ENCODE data around the gene TRIM65.
"Not testable (repeated sequence)": the region's sequence is repeated elsewhere in the genome, so short reads cannot be mapped to it uniquely, and the experiment has no call there.

The TRIM65 gene

DNA sequence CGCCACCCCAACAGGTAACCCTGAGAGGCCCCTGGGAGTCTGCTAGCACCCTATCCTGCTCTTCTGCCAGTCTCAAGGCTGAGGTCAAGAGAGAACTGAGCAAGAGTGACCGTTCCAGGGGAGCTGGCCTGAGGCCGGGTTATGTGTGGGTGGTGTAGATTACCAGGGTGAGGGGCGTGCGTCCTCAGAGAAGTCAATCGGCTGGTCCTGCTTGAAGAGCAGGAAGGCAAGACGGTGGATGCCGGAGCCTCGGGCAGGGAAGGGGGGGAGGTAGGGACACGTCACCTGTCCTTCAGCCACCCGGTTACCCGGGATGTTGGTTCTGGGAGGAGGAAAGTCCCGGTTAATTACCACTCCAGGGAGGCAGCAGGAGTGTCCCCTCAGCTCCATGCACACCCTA is 2.6 kb upstream of the TRIM65 start:
- DNase-seq, result no peak
- in situ Hi-C loops (cut with MboI; ENCODE audit: low pct_unique_long_range_greater_than_20kb, low sequenced_read_pairs), result no loop called here

DNA sequence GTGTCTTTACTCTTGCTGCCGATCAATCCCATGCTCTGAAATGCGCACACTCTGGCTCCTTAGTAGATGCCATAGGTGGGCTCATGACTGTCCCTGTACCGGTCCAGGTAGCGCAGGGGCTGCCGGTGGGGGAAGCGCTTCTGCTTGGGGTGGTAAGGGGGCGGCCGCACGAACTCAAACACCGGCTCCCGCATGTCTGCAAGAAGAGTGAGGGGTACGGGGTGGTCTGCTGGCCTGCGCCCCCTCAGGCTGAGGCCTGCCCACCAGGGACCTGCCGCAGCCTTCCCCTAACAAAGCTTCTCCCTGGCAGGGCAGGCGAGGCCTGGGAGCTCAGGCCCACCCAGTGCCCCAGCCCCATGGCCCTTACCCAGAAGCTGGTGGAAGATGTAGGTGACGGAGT is 2.0 kb upstream of the TRIM65 start:
- in situ Hi-C loops (cut with MboI; ENCODE audit: low pct_unique_long_range_greater_than_20kb, low sequenced_read_pairs), result no loop called here
- DNase-seq, result no peak

DNA sequence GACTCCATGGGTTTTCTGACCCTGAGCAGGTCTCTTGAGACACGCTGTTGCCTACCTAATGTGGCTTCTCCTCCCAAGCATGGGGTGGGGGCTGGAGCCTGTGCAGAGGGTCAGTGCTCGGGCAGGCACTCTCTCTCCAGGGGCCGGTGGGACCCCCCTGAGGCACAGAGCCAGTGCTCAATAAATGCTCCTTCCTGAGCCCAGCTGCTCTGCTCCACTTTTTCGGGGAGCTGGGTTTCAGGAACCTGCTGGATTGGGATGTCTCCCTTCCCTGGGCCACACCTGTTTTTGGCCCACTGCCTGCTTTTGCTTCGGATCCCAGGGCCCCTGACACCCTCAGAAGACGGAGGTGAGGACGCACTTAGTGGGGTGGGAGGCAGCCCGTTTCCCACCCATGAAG is 1.3 kb upstream of the TRIM65 start:
- in situ Hi-C loops (cut with MboI; ENCODE audit: low pct_unique_long_range_greater_than_20kb, low sequenced_read_pairs), result no loop called here
- DNase-seq, result no peak

DNA sequence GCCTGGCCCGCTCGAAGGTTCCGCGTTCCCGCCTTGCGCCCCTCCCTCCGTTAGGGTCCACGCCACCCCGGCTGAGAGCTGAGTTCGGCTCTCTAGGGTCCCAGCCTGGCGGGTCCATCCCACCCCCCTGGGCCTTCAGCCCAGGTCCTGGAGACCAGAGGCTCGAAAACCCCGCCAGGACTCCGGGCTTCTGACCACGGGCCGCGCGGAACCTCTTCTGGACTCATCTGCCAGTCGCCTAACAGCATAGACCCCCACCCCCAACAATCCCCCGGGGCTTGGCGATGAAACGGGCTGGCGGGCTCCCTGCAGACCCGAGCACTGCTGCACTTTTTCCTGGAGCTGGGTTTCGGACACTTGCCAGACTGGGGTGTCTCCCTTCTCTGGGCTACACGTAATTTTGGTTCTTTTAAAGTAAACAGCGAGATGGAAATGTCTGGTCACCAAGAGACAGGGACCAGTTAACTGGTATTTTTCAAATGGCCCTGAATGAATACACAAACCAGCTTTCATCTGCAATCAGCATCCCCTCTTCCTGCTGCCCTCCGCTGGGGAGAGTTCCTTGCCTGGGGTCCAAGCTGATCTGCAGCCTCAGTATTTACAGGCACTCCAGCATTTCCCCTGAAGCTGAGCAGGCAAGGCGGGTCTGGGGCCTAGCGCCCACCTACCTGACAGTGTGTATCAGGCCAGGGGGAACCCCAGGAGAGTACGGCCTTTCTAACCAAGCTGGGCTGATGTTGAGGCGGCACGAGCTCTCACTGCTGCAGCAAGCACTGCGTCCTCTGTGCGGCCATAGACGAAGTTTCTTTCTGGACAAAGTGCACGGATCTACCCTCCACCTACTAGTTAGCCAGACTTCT is 639 bp upstream of the TRIM65 start:
- in situ Hi-C loops (cut with MboI; ENCODE audit: low pct_unique_long_range_greater_than_20kb, low sequenced_read_pairs), result no loop called here
- DNase-seq, result no peak

DNA sequence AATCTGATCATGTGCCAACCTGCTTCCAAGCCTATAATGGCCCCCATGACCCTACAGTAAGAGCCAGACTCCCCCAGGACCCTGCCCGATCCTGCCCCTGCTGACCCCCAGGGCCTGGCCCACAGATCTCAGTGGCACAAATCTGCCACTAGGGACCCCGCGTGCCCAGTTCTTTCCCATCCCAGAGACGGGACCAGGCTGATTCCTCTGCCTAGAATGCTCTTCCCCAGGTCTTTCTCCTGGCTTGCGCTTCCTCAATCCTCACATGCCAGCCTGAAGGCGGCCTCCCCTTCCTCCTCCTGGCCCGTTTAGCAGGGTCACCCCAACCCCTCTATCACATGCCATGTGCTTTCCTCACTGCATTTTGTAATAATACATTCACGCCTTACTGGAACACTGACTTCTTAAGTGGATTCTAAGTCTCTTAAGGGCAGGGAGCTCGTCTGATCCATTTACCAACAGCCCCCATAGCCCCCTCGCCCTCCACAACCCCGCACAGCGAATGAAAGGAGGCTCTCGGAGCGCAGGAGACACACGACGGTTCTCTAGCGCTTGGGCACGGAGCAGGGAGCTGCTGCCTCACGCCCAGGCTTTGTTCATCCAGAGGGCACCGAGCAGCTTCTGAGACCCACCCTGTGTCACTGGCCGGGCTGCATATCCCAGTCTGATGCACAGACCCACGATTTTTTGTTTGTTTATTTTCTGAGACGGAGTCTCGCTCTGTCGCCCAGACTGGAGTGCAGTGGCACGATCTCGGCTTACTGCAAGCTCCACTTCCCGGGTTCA is 1.2 kb downstream of the TRIM65 start:
- peak; percentile 44 for DNase-seq
- in situ Hi-C loops (cut with MboI; ENCODE audit: low pct_unique_long_range_greater_than_20kb, low sequenced_read_pairs), result no loop called here

DNA sequence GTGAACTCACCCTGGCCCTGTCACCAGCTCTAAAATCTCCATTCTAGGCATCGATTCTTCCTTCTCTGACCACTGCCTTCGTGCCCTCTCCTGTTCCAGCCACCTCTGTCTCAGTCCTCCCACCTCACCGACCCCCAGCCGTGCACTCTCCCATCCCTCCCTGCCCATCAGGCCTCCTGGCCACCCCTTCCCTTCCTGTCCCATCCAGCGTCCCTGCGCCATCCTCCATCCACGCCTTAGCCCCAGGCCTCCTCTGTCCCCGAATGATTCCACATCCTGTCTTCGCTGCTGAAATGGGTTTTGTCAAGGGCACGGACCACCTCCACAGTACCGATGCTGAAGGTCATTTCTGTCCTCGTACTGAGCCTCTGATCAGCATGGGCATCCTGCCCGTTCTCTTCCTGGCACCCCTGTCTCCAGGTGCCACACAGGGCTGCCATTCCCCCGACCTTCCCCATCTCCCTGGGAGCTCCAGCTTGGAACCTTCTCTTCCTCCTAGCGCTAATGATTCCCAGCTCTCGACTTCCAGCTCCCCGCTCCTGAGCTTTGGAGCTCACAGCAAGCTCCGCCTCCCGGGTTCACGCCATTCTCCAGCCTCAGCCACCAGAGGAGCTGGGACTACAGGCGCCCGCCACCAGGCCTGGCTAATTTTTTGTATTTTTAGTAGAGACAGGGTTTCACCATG is 2.6 kb downstream of the TRIM65 start:
- in situ Hi-C loops (cut with MboI; ENCODE audit: low pct_unique_long_range_greater_than_20kb, low sequenced_read_pairs), result no loop called here
- DNase-seq, result no peak

DNA sequence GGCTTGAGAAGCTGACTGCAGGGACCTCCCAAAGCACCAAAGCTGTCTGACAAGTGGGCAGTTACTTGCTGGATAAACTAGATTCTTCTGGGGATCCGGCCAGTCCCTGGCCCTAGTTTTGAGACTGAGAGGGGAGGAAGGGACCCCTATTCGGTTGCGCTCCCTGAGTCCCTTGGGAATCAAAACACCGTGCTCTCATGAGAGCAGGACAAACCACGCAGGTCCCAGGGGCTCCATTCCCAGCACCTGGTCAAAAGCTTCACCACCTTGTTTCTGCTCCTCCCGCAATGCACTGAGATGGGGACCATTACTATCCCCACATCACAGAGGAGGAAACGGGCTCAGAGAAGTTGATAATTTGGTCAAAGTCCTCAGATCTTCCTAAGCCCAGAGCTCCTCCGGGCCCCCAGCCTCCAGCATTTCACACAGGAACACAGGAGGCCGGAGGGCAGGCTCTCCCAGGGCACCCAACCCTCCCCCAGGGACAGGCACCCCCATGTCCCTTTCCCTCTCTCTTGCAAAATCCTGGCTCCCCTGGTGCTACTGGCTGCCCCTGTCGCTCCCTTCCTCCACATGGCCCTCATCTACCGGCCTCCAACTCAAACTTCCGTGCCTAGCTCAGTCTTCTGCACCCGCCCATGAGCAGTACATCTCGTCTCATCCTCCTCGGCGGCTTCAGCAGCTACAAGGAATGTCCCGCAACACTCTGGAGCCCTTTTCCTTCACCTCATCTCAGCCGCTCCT is 3.3 kb downstream of the TRIM65 start:
- DNase-seq, result no peak

DNA sequence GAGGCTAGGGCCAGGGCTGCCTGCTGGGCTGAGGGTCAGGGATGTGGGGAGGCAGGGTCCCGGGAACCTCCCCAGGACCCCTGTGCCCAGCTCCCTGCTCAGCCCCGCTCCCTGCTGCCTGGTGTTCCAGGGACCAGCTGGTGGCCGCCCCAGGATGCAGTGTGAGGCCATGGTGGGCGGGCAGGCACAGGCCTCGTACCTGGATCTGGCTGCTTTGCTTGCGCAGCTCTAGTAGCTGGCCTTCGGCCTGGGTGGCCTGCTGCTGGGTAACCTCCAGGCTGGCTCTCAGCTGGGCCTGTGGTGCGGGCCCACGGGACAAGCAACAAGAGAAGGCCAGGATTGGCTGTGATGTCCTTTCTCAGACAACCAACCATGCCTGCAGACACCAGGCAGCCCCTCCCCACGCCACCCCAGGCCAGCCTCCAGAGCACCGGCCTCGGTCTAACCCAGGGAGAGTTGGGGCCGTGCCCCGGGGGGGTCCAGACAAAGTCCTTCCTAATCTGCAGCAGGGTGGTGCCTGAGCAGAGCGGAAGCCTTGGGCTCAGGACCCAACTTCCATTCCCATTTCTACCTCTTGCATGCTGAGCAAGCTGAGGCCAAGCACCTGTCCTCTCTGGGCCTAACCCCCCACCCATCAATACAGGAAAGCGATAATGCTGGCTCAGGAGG is 4.1 kb downstream of the TRIM65 start:
- DNase-seq, result no peak
- in situ Hi-C loops (cut with MboI; ENCODE audit: low pct_unique_long_range_greater_than_20kb, low sequenced_read_pairs), result no loop called here

More for the DNA sequence above, 3.3 kb downstream of the TRIM65 start:
- in situ Hi-C loops (cut with MboI; ENCODE audit: low pct_unique_long_range_greater_than_20kb, low sequenced_read_pairs), result no loop called here

DNA sequence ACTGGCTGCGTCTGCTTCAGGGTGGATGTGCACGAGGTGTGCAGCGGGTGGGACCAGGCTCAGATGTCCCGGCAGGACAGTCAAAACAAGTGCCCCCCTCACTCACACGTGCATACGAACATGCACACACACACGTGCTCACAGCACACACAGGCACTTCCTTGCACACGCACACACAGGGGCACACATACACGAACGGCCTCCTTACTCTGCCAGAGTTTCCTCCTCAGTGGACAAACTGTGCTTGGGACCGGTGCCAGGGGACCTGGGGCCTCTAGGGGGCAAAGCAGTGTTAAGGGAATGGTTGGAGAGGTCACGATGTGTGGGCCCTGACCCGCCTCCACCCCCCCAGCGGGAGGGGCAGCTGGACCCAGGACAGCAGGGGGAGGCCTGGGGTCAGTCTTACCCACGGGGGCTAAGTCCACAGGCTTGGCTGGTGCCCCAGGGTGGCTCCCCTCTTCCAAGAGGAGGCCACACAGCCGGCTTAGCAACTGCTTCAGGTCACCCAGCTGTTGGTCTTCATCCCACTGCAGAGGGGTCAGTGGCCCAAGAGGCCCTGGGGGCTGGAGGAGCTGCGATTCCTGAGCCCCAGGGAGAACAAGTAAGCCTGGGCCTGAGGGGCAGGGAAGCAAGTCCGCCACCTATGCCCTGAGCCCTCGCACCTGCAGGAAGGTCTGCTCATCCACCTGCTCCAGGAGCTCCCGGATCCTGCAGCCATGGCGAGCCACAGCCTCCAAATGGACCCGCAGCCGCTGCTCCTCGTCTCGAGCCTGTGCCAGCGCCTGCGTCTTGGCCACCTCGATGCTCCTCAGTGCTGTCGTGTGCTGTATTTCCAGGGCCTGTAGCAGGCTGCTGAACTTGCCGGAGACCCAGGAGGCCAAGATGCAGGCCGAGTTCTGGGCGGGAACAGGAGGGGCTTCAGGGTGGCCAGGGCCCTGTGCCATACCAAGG is 4.9 kb downstream of the TRIM65 start:
- in situ Hi-C loops (cut with MboI; ENCODE audit: low pct_unique_long_range_greater_than_20kb, low sequenced_read_pairs), result no loop called here
- no peak for DNase-seq

DNA sequence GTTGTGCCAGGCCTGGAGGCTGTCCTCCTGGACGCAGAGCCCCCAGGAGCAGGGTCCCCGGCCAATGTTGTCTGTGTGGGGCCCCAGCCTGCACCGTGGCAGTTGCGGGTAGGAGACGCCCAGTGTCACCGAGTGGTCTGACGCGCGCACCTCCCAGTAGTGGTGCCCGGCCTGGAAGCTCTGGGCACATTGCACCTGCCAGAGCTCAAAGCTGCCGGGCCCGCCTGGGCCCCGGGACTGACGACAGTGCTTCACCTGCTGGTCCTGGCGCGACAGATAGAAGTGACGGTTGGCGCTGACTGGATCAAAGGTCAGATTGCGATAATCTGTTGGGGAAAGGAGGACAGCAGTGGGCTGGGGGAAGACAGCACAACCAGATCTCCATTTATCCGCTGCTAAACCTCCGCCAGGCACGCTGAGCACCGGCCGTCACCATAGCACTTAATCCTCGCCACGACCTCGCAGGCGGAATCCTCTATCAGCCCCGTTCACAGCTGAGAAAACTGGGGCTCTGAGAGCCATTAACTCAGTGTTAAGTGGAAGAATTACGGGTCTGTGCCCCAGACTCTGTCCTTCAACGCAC is 5.6 kb downstream of the TRIM65 start:
- in situ Hi-C loops (cut with MboI; ENCODE audit: low pct_unique_long_range_greater_than_20kb, low sequenced_read_pairs), result no loop called here

DNA sequence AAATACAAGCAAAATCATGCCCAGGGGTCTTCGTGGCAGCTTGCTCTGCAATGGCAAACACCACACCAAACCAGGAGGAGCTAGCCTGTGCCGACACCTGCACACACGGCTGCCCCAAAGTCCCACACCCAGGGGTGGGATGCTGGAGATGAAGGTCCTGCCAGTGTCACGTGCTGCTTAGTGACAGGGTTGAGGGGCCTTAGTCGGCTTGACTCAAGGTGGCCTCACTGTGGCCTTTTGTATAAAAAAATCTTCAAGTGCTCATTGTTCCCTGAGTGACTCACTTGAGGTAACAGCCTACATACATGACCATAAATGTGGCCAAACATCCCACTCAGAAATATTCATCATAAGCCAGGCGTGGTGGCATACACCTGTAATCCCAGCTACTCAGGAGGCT is 7.3 kb downstream of the TRIM65 start:
- DNase-seq, result peak; percentile 25
- in situ Hi-C loops (cut with MboI; ENCODE audit: low pct_unique_long_range_greater_than_20kb, low sequenced_read_pairs), result no loop called here

More for the DNA sequence above, 5.6 kb downstream of the TRIM65 start:
- DNase-seq, result no peak

DNA sequence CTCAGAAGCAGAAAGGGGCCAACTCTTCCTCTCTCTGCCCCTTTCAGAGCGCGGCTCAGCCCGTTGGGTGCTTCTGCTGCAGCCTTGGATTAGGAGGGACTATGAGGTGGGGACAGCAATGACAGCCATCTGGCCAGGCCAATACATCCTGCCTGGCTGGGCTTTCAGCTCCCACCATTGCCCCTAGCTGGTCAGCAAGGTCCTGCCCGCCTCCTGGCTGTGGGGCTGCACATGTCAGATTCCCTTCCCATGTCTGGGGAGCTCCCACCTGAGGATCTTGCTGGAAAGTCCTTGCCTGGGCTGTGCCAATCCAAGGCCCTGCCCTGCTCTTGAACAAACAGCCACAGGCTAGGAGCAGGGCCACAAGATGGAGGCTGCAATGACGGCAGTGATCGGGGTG is 8.3 kb downstream of the TRIM65 start:
- DNase-seq, result no peak
- in situ Hi-C loops (cut with MboI; ENCODE audit: low pct_unique_long_range_greater_than_20kb, low sequenced_read_pairs), result no loop called here

DNA sequence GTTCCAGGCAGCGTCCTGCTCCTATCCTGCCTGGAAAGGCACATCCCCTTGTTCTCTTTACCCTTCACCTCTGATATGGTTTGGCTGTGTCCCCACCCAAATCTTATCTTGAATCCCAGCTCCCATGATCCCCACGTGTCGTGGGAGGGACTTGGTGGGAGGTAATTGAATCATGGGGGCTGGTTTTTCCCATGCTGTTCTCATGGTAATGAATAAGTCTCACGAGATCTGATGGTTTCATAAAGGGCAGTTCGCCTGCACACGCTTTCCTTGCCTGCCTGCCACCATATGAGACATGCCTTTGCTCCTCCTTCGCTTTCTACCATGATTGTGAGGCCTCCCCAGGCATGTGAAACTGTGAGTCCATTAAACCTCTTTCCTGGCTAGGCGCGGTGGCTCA is 10.9 kb downstream of the TRIM65 start:
- in situ Hi-C loops (cut with MboI; ENCODE audit: low pct_unique_long_range_greater_than_20kb, low sequenced_read_pairs); DNase-seq: not testable (repeated sequence)

DNA sequence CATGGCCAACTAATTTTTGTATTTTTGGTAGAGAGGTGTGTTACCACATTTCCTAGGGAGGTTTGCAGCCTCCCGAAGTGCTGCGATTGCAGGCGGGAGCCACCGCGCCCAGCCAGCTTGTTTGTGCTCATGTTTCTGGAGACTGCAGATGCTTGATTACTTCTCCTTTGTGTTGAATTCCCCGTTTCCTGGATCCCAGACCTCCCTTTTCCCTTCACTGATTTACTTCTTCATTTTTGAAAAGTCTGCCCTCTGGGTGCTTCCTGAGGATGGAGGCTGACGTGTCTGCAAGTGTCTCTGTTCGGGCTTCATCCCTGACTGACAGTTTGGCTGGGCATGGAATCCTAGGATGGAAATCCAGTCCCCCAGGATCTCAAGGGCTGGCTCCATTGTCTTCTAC is 11.3 kb downstream of the TRIM65 start:
- peak; percentile 83 for DNase-seq
- in situ Hi-C loops (cut with MboI; ENCODE audit: low pct_unique_long_range_greater_than_20kb, low sequenced_read_pairs), result no loop called here

DNA sequence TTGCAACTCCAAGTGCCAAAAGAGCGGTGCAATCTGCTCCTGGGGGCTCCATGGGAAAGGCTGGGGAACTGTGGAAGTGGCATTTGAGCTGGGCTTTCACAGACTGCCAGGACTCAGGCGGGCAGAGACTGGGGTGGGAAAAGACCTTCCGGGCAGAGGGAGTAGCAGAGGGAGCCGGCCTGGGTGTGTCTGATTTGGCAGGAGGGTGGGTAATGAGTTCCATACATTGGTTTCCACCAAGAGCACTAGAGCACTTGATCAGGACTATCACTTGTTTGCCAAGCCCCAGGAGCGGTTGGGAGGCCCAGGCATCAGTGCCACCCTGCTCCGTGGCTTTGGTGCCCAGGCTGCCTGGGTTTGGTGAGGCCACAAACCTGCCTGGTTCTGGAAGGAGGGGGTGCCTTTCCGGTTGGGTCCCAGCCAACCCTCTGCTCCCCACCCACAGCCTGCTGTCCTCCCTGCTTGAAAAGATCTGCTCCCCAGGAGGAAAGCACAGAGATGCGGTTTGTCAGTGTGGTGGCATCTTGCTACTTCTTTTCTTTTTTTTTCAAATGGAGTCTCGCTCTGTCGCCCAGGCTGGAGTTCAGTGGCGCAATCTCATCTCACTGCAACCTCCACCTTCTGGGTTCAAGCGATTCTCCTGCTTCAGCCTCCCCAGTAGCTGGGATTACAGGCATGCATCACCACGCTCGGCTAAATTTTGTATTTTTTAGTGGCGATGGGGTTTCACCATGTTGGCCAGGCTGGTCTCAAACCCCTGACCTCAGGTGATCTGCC is 14.9 kb downstream of the TRIM65 start:
- in situ Hi-C loops (cut with MboI; ENCODE audit: low pct_unique_long_range_greater_than_20kb, low sequenced_read_pairs), result no loop called here

DNA sequence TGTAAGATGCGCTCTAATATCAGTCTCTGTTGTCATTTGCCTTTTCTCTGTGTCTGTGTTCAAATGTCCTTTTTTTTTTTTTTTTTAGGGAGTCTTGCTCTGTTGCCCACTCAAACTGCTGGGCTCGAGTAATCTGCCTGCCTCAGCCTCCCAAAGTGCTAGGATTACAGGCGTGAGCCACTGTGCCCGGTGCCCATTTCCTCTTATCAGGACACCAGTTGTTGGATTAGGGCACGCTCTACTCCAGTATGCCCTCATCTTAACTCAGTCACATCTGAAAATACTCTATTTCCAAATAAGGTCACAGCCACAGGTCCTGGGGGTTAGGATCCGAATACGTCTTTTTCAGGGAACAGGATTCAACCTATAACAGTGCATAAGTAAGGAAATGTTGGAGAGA is 16.5 kb downstream of the TRIM65 start:
- in situ Hi-C loops (cut with MboI; ENCODE audit: low pct_unique_long_range_greater_than_20kb, low sequenced_read_pairs), result no loop called here
- DNase-seq, result no peak

More for the DNA sequence above, 14.9 kb downstream of the TRIM65 start:
- DNase-seq, result no peak
